HCT116 (cell line): ENCODE data around the gene DCDC2C. TPM values are rescaled to one million over a fixed set of nuclear protein-coding genes. Genes with fewer than 3 reads are reported as not detected.

Experiments used
- ATAC-seq: fragments of 200-7000 bp; cut with Tn5 transposase; 2 replicates; pipeline ENCODE4 v1.9.1; 2020; ENCODE audit warnings: mild to moderate bottlenecking, moderate library complexity
- BruUV-seq: library from RNA; stranded (reverse); fragments of 400-500 nt; replicated peaks from 2 replicates; lab custom pipeline; 2021; lab: Mats Ljungman, UMichigan
- CTCF ChIA-PET: fragments of 300-600 bp; sonication (Branson Sonifier 250); formaldehyde crosslinking; loops from one replicate; lab custom pipeline; 2021; ENCODE audit warnings: antibody characterized with exemption; lab: Charles Lee
- POLR2A ChIA-PET: fragments of 300-600, 350-600 bp; sonication (Branson Sonifier 250); formaldehyde crosslinking; loops from one replicate; lab custom pipeline; 2021; ENCODE audit warnings: antibody characterized with exemption; lab: Charles Lee
- RAD21 ChIA-PET, 2 experiments: fragments of 300-600 bp; sonication (Branson Sonifier 250); formaldehyde crosslinking; loops; one replicate each; lab custom pipeline; 2023; ENCODE audit warnings: low total read pairs in 2 of 2; ENCODE audit not compliant: uncharacterized antibody in 2 of 2, unreplicated experiment in 2 of 2, low non-redundant PET in 1 of 2; lab: Charles Lee
- DNase-seq: peaks from one replicate; pipeline ENCODE4 v3.0.0-alpha.2; 2010; ENCODE audit warnings: low read depth, low spot score
- H2AFZ ChIP-seq: fragments of 200-600 bp; shearing (Covaris generic), sonication (generic); 2 replicates; pipeline ENCODE4 v1.6.1; 2017; ENCODE audit warnings: low read depth, mixed run types, mixed read lengths, antibody characterized with exemption, low read length; ENCODE audit not compliant: poor library complexity, severe bottlenecking
- H3K27ac ChIP-seq: 2 replicates; pipeline ENCODE4 v1.5.1; 2012; ENCODE audit warnings: low read depth, low read length
- H3K27me3 ChIP-seq: fragments of 200-600 bp; sonication (generic); 2 replicates; pipeline ENCODE4 v1.6.1; 2016; ENCODE audit warnings: mixed run types, low read length, mixed read lengths; ENCODE audit not compliant: insufficient read depth
- H3K36me3 ChIP-seq, 2 experiments: fragments of 200-500 bp in 1 of 2; fragments of 200-600 bp in 1 of 2; sonication (Bioruptor generic) in 1 of 2; sonication (generic) in 1 of 2; 2 replicates each; pipeline versions ENCODE4 v1.5.1 to v1.6.1; 2014 to 2016; ENCODE audit warnings: low read length in 2 of 2, inconsistent platforms in 1 of 2, mixed read lengths in 1 of 2, mixed run types in 1 of 2; ENCODE audit not compliant: insufficient read depth in 2 of 2, control insufficient read depth in 1 of 2
- H3K4me1 ChIP-seq, 2 experiments: fragments of 200-600 bp in 1 of 2; sonication (generic) in 1 of 2; 2 replicates each; pipeline versions ENCODE4 v1.5.1 to v1.6.1; 2012 to 2017; ENCODE audit warnings: low read length in 2 of 2, inconsistent platforms in 1 of 2, mild to moderate bottlenecking in 1 of 2, mixed read lengths in 1 of 2, mixed run types in 1 of 2, moderate library complexity in 1 of 2; ENCODE audit not compliant: insufficient read depth in 2 of 2, control insufficient read depth in 1 of 2
- H3K4me2 ChIP-seq: fragments of 200-600 bp; sonication (generic); 2 replicates; pipeline ENCODE4 v1.6.1; 2017; ENCODE audit warnings: mixed run types, low read length, mixed read lengths
- H3K4me3 ChIP-seq, 2 experiments: fragments of 200-600 bp in 1 of 2; sonication (generic) in 1 of 2; replicated peaks in 1 of 2; 2 replicates each; pipeline ENCODE4 v1.5.1; 2011 to 2016; ENCODE audit warnings: low read length in 2 of 2, control low read depth in 1 of 2, low read depth in 1 of 2, mild to moderate bottlenecking in 1 of 2, mixed read lengths in 1 of 2, mixed run types in 1 of 2
- H3K79me2 ChIP-seq: fragments of 200-600 bp; sonication (generic); 2 replicates; pipeline ENCODE4 v1.6.1; 2017; ENCODE audit warnings: mild to moderate bottlenecking, mixed run types, low read length, moderate library complexity, mixed read lengths; ENCODE audit not compliant: insufficient read depth
- H3K9ac ChIP-seq: fragments of 200-600 bp; sonication (generic); 2 replicates; pipeline ENCODE4 v1.6.1; 2016; ENCODE audit warnings: low read length, mixed read lengths
- H3K9me2 ChIP-seq: fragments of 200-600 bp; sonication (generic), shearing (Covaris generic); 2 replicates; pipeline ENCODE4 v1.6.1; 2017; ENCODE audit warnings: mixed run types, mild to moderate bottlenecking, moderate library complexity; ENCODE audit not compliant: insufficient read depth
- H3K9me3 ChIP-seq, 2 experiments: fragments of 200-500 bp in 1 of 2; fragments of 200-600 bp in 1 of 2; sonication (Bioruptor generic) in 1 of 2; sonication (generic) in 1 of 2; 2 replicates each; pipeline ENCODE4 v1.6.1; 2014 to 2017; ENCODE audit warnings: low read length in 2 of 2, mixed read lengths in 2 of 2, inconsistent platforms in 1 of 2, low read depth in 1 of 2, mild to moderate bottlenecking in 1 of 2, mixed run types in 1 of 2, moderate library complexity in 1 of 2; ENCODE audit not compliant: control insufficient read depth in 1 of 2, insufficient read depth in 1 of 2
- H4K20me1 ChIP-seq: fragments of 200-600 bp; sonication (generic), shearing (Covaris generic); 2 replicates; pipeline ENCODE4 v1.6.1; 2017; ENCODE audit warnings: mixed run types, mild to moderate bottlenecking, moderate library complexity; ENCODE audit not compliant: insufficient read depth
- CEBPB ChIP-seq: IDR thresholded peaks from 2 replicates; pipeline ENCODE4 v1.6.1; 2012; ENCODE audit warnings: low read depth
- EGR1 ChIP-seq: IDR thresholded peaks from 2 replicates; pipeline ENCODE4 v1.6.1; 2012; ENCODE audit warnings: low read depth
- ELF1 ChIP-seq: IDR thresholded peaks from 2 replicates; pipeline ENCODE4 v1.6.1; 2012; ENCODE audit warnings: low read depth, borderline replicate concordance
- EZH2 ChIP-seq: fragments of 200-600 bp; sonication (generic); IDR thresholded peaks from 2 replicates; pipeline ENCODE4 v1.6.1; 2017; ENCODE audit warnings: antibody characterized with exemption, mixed run types
- EZH2phosphoT487 ChIP-seq: fragments of 200-600 bp; IDR thresholded peaks from 2 replicates; pipeline ENCODE4 v1.6.1; 2018; ENCODE audit warnings: antibody characterized with exemption, borderline replicate concordance
- FOSL1 ChIP-seq: IDR thresholded peaks from 2 replicates; pipeline ENCODE4 v1.6.1; 2012; ENCODE audit warnings: low read depth
- JUND ChIP-seq: IDR thresholded peaks from 2 replicates; pipeline ENCODE4 v1.6.1; 2012
- MAX ChIP-seq: IDR thresholded peaks from 2 replicates; pipeline ENCODE4 v1.6.1; 2012
- POLR2AphosphoS5 ChIP-seq: IDR thresholded peaks from 2 replicates; pipeline ENCODE4 v1.6.1; 2011; ENCODE audit warnings: mild to moderate bottlenecking, low read depth, low read length, moderate library complexity
- RAD21 ChIP-seq: IDR thresholded peaks from 2 replicates; pipeline ENCODE4 v1.6.1; 2012; ENCODE audit warnings: low read depth, mild to moderate bottlenecking
- SIN3A ChIP-seq: IDR thresholded peaks from 2 replicates; pipeline ENCODE4 v1.6.1; 2012; ENCODE audit warnings: low read depth
- SRF ChIP-seq: IDR thresholded peaks from 2 replicates; pipeline ENCODE4 v1.6.1; 2012; ENCODE audit warnings: low read depth
- YY1 ChIP-seq: IDR thresholded peaks from 2 replicates; pipeline ENCODE4 v1.6.1; 2011; ENCODE audit warnings: low read length, low read depth, moderate library complexity, mild to moderate bottlenecking; ENCODE audit not compliant: insufficient replicate concordance; ENCODE audit errors: extremely low read depth
- ZFX ChIP-seq: fragments of 450-650 bp; IDR thresholded peaks from 2 replicates; pipeline ENCODE4 v1.6.1; 2017
- ZNF274 ChIP-seq: fragments of 200-500 bp; sonication (Bioruptor generic); IDR thresholded peaks from 2 replicates; pipeline ENCODE4 v1.6.1; 2014; ENCODE audit warnings: mild to moderate bottlenecking, low read depth, low read length, inconsistent platforms
- intact Hi-C: fragments of 100-400 bp; cut with micrococcal nuclease; formaldehyde crosslinking; loops from 2 replicates; pipeline ENCODE4 v1.10.0; 2022
- total RNA-seq: library from RNA; stranded (reverse); gene quantifications from one replicate; pipeline ENCODE4 v1.2.1, GENCODE V29; 2021; ENCODE audit not compliant: unreplicated experiment

Gene DCDC2C
- total RNA-seq, 1 experiment from 2014 or later = not detected

GRCh38 chr2:3830796-3831195, 127.4 kb downstream of the DCDC2C start:
- BruUV-seq = no TSS peak
- Histone ChIP-seq H2AFZ (no peak overlapping the region), H3K4me1 (no peaks in the 10 kb centered on the region), H3K79me2 (no peaks in the 10 kb centered on the region), H3K9ac (no peak overlapping the region), H3K4me2 (no peak overlapping the region), H3K9me3 (no peaks in the 10 kb centered on the region)
- ATAC-seq = no peak
- intact Hi-C loops = no loop called here
- TF ChIP-seq ZFX (no peak), SRF (no peak), CEBPB (no peak), JUND (no peak)
- TF ChIP-seq, all 23 proteins: peak for 0
- Histone ChIP-seq H3K36me3 (no peaks in the 10 kb centered on the region), H4K20me1 (no peaks in the 10 kb centered on the region), H3K27me3 (peaks cover 24% of the 10 kb centered on the region), H3K27ac (no peak overlapping the region), H3K9me2 (no peaks in the 10 kb centered on the region), H3K4me3 (no peak overlapping the region)
- CTCF ChIA-PET = no interaction called here
- DNase-seq = no peak
- POLR2A ChIA-PET = no interaction called here
- RAD21 ChIA-PET = no interaction called here

- no peak overlapping the region for H3K4me3 ChIP-seq
- H3K27ac ChIP-seq = no peak overlapping the region
- no TSS peak for BruUV-seq
- no peak for DNase-seq
- H3K4me2 ChIP-seq = no peak overlapping the region
- peaks cover 12% of the 10 kb centered on the region; the same call in 1 of the 2 replicates for H3K27me3 ChIP-seq
- no peaks in the 10 kb centered on the region for H3K9me3 ChIP-seq
- no peak for ATAC-seq
- no peak overlapping the region for H2AFZ ChIP-seq
- ChIA-PET CTCF (interaction anchor here (1.4 kb wide), 1 partner anchor 10 kb away, joined by 4 read pairs; no protein-coding TSS in a partner anchor), POLR2A (no interaction called here)
- no peak overlapping the region for H3K9ac ChIP-seq
- no peaks in the 10 kb centered on the region for H3K9me2 ChIP-seq
- intact Hi-C loops = no loop called here
- no peaks in the 10 kb centered on the region for H4K20me1 ChIP-seq
- H3K4me1 ChIP-seq = no peaks in the 10 kb centered on the region
- TF ChIP-seq ZFX = no peak
- TF ChIP-seq YY1 = no peak
- no peak for TF ChIP-seq MAX
- TF ChIP-seq EZH2phosphoT487 = no peak
- TF ChIP-seq EGR1 = no peak
- no peak for TF ChIP-seq ELF1
- TF ChIP-seq POLR2AphosphoS5 = no peak
- no peak for TF ChIP-seq EZH2
- TF ChIP-seq RAD21 = no peak
- no peak for TF ChIP-seq ZNF274
- no peak for TF ChIP-seq CEBPB
- TF ChIP-seq FOSL1 = no peak
- no peak for TF ChIP-seq JUND
- no peak for TF ChIP-seq SIN3A
- TF ChIP-seq, all 23 proteins: peak for 0
- Histone ChIP-seq H3K36me3 (no peaks in the 10 kb centered on the region), H3K79me2 (no peaks in the 10 kb centered on the region)
- RAD21 ChIA-PET = no interaction called here
These were observed 133.7 kb downstream of the DCDC2C start for GRCh38 chr2:3837086-3837485.
